HepG2 (cell line): ENCODE results near the gene MTX1. TPM values are rescaled to one million over a fixed set of nuclear protein-coding genes. Genes with fewer than 3 reads are reported as not detected.

Experiments used
- HIC2 ChIP-seq: sonication (generic); formaldehyde crosslinking; IDR thresholded peaks from 2 replicates; pipeline ENCODE4 v1.9.0; 2022; ENCODE audit warnings: low read depth, missing genetic modification reagents
- MYPOP ChIP-seq: sonication (generic); formaldehyde crosslinking; IDR thresholded peaks from 2 replicates; pipeline ENCODE4 v1.8.1; 2023; ENCODE audit warnings: mild to moderate bottlenecking, moderate library complexity, missing genetic modification reagents
- PRDM10 ChIP-seq: sonication (generic); formaldehyde crosslinking; IDR thresholded peaks from 2 replicates; pipeline ENCODE4 v1.4.0; 2020; ENCODE audit warnings: low read depth, missing genetic modification reagents
- TFAP4 ChIP-seq: sonication (generic); IDR thresholded peaks from 2 replicates; pipeline ENCODE4 v1.6.1; 2016; ENCODE audit warnings: low read depth, borderline replicate concordance
- THAP9 ChIP-seq: sonication (generic); formaldehyde crosslinking; IDR thresholded peaks from 2 replicates; pipeline ENCODE4; 2020; ENCODE audit warnings: missing genetic modification reagents, mild to moderate bottlenecking, borderline replicate concordance
- ZBTB44 ChIP-seq: sonication (generic); formaldehyde crosslinking; IDR thresholded peaks from 2 replicates; pipeline ENCODE4 v1.4.0; 2020; ENCODE audit warnings: missing genetic modification reagents
- ZFP1 ChIP-seq: IDR thresholded peaks from 2 replicates; pipeline ENCODE4 v1.6.1; 2016
- ZNF335 ChIP-seq: sonication (generic); formaldehyde crosslinking; IDR thresholded peaks from 2 replicates; pipeline ENCODE4 v1.4.0; 2020; ENCODE audit warnings: missing genetic modification reagents
- ZNF605 ChIP-seq: sonication (generic); formaldehyde crosslinking; IDR thresholded peaks from 2 replicates; pipeline ENCODE4 v1.8.0; 2022; ENCODE audit warnings: mild to moderate bottlenecking, missing genetic modification reagents
- ZNF629 ChIP-seq: sonication (generic); formaldehyde crosslinking; conservative IDR thresholded peaks from 2 replicates; pipeline ENCODE4 v1.5.0; 2020; ENCODE audit warnings: missing genetic modification reagents
- ZNF652 ChIP-seq: IDR thresholded peaks from 2 replicates; pipeline ENCODE4 v1.6.1; 2016; ENCODE audit warnings: low read depth, borderline replicate concordance
- polyA plus RNA-seq, 8 experiments: library from polyadenylated mRNA; depleted of rRNA in 3 of 8; stranded (reverse) in 7 of 8; unstranded in 1 of 8; fragments of >200 nt; fragmentation: Illumina TruSeq in 4 of 8; extraction: Trizol in 4 of 8; gene quantifications; 2 replicates each; pipeline versions ENCODE4 v1.2.1 to v1.2.3, GENCODE V29; 2011 to 2016; ENCODE audit warnings: low read depth in 4 of 8, missing spikeins in 1 of 8, mixed read lengths in 1 of 8; ENCODE audit not compliant: insufficient read depth in 1 of 8
- total RNA-seq, 5 experiments: library from RNA; depleted of rRNA; stranded (reverse); fragments of >200 nt; fragmentation: Illumina TruSeq; extraction: Trizol; gene quantifications; 2 replicates each; pipeline ENCODE4 v1.2.3, GENCODE V29; 2016; ENCODE audit warnings: low read depth in 1 of 5

The MTX1 gene
- total and polyA plus RNA-seq, 2 of the 13 experiments (the other 11 are each of a cell fraction or from before 2014, with no cell fraction given), result 64.5 to 72.6 TPM

- TF ChIP-seq MYPOP (CRISPR knock-in tag), result no peak
- no peak for TF ChIP-seq ZFP1
- no peak for TF ChIP-seq ZNF629 (CRISPR knock-in tag)
- no peak for TF ChIP-seq ZBTB44 (CRISPR knock-in tag)
- no peak for TF ChIP-seq PRDM10 (CRISPR knock-in tag)
- no peak for TF ChIP-seq ZNF652 (CRISPR knock-in tag)
- TF ChIP-seq HIC2 (CRISPR knock-in tag), result 0 out of 2 replicates have a peak, but pooled peaks have one; percentile 11
- no peak for TF ChIP-seq THAP9 (CRISPR knock-in tag)
- TF ChIP-seq ZNF605 (CRISPR knock-in tag), result no peak
- peak; percentile 33; the same call in 1 of the 2 replicates for TF ChIP-seq TFAP4
- 0 out of 2 replicates have a peak, but pooled peaks have one; percentile 4 for TF ChIP-seq ZNF335
Observed at GRCh38 chr1:155261493-155261851, 53.0 kb downstream of the MTX1 start (continued).
